Inflammatory macrophage (primary cell): Measurements from ENCODE around the gene WDR27.

Experiments used
- DNase-seq, 2 donors: peaks; one replicate each; pipeline ENCODE4 v3.0.0-alpha.2; 2020 to 2022

WDR27 gene

DNA sequence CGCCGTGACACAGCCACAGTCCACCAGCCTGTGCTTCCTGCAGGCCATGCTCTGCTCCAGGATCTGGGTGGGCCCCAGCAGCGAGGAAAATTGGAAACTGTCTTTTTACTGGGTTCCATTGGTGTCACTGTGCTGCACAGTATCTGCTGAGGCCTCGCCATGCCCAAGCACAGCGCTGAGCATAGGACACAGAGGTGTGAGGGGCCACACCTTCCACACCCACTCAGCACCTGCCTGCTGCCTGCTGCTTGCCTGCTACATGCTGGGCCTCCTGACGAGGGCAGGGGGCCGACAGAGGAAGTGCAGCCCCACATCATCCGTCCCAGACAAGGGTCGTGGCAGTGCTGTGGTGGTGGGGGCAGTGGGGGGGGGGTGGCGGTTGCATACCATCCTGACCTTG lies 275.2 kb downstream of the WDR27 start:
- no peak for DNase-seq

DNA sequence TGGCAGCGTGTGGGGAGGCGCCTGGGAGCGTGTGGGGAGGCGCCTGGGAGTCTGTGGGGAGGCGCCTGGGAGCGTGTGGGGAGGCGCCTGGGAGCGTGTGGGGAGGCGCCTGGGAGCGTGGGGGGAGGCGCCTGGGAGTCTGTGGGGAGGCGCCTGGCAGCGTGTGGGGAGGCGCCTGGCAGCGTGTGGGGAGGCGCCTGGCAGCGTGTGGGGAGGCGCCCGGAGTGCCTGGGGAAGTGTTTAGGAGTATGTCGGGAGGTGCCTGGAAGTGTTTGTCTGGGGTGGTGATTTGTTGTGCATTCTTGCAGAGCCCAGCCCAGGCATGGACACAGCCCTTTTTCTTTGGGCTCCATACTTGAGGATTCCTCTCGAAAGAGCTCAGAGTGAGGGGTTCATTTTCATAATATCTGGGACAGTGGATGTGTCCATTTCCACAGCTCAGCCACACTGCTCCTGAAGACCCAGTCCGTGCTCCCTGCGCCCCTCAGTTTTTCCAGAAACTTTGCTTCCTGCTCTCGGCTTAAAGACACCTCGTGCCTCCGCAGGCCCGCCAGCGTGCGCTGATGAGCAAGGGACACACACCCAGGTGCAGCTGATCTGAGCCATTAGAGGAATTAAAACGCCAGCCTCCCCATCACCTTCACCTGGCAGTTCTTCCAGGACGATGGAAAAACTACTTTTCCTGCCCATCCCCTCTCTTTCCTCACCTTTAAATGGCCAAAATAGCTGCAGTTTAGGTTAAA lies 276.0 kb downstream of the WDR27 start:
- DNase-seq: no peak

DNA sequence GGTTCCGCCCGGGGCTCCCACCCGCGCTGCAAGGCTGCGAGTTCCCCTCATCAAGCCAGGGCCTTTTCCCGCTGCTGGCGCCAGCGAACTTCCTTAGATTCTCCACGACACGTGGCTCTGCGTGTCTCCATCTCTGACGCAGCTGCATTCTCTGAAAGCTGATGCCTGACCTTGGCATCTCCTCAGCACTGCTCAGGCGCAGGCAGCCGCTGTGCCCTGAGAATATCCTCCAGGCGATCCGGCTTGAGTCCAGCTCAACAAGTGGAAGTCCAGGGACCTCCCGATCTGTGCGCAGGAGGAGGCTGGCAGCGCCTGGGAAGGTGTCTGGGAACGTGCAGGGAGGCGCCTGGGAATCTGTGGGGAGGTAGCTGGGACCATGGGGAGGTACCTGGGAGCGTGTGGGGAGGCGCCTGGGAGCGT lies 277.0 kb downstream of the WDR27 start:
- no peak for DNase-seq

DNA sequence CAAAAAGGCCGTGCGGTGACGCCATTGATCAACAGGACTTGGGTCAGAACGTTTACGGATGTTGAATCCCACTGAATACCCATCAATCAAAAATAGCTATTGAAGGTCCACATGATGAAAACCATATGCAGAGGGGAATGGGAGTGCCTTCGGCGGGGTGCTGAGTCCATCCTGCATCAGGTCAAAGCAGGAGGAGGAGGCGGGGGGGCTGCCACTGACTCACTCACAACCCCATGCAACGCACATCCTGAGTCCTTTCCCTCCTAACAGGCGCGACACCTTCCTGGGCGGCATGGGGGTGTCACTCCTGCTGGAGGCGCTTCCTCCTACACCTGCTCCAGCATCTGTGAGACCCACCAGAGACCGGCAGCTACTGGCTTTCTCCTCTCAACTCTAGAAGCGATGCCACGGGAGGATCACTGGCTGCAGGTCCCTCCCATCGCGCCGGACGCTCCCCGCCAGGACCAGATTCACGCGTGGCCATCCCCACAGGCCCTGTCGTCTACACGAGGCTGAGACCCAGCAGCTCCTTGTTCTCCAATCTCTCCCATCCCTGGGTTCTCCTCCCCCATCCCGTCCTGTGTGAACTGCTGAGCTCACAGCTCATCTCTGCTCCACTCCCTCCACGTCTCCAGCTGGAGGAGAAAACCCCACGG lies 277.6 kb downstream of the WDR27 start:
- DNase-seq: no peak

DNA sequence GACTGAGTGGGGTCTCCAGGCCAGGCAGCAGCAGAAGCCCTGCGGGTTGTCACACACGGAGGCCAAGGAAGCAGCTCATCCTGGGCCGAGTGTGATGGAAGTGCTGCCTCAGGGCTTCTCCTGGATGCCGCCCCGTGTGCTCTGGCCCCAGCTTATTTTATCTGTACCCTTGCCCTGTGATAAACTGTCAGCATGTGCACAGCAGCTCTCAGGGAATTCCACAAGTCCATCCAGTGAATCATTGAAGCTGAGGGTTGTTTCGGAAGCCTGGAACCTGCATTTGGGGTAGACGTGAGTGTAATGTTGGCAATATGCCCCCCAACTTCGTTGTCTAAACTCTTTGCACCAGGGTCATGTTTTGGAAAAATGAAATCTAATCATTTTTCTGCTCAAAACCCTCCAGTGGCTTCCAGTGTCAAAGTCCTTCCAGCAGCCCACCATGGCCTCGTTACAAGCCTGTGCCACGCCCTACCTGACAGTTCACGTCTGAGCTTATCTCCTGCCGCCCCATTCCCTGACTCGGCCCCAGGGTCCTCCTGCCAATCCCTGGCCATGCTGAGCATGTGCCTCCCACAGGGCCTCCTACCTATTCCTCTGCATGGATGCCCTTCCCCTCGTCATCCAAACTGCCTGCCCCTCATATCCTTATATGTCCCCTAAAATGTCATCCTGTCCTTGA lies 280.1 kb downstream of the WDR27 start:
- no peak for DNase-seq

DNA sequence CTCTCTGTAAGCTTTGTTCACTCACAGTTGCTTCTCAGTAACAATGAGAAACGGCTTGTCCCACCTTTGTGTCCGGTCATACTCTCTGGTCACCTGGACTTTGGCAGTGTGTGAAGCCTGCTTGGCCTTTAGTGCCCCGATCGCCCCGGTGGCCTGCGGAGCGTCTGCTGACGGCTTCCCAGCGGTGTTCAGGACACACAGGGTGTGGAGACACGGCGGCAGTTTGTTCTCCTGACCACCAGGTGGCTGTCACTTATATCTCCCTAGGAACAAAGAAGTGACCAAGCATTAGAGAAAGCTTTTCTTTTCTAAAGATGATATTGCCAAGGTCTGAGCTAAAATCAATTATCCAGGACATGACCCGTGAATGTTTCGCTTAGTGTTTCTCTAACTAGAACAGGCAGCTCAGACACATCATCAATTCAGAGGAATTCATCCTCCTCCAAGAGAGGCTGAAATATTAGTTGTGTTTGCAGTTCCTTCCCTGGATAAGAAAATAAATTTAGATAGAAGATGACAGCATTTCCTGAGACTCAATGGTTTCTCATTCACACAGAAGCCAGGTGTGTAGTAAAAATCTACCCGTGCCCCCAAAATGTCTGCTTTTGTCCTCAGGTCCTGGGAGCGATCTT lies 280.8 kb downstream of the WDR27 start:
- no peak for DNase-seq

DNA sequence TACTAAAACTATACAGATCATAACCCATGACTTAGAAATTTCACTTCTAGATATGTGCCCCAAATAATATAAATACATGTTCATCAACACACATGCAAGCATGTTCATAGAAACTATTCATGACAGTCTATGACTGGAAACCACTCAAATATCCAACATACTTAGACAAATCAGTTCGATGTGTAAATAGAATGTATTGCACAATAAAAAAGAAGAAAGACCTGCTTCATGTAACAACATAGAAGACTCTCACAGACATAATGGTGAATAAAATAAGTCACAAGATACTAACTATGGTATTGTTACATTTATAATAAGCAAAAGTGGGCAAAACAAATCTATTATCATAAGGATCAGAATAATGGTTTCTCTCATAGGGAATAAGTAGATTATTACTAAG lies 284.7 kb downstream of the WDR27 start:
- DNase-seq: no peak

DNA sequence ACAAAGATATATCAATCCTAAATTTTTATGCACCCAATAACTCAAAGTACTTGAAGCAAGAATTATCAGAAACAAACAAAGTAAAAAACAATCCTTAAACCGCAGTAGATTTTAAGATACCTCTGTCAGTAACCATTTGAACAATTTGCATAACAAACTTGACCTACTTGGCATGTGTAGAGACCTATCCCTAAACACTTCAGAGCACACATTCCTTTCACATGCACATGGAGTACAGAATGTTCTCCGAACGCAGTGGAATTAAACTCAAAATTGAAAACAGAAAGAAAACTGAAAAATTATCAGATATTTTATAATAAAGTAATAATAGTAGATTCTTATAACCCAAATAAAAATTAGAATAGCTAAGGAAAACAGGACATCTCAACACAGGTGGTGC lies 285.6 kb downstream of the WDR27 start:
- DNase-seq: no peak

DNA sequence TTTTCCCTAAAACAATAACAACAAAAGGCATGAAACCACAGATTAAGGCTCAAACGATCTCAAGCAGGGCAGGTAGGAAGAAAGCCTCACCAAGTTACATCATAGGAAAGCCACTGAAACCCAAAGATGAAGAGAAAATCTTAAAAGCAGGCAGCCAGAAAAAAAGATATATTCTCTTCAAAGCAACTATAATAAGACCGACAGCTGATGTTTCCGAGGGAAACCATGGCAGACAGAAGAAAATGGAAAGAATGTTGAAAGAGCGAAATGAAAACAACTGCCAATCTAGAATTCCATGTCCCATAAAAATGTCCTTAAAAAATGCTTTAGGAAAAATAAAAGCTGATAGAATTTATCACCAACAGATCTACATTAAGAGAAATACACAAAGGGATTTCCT lies 286.6 kb downstream of the WDR27 start:
- DNase-seq: no peak

DNA sequence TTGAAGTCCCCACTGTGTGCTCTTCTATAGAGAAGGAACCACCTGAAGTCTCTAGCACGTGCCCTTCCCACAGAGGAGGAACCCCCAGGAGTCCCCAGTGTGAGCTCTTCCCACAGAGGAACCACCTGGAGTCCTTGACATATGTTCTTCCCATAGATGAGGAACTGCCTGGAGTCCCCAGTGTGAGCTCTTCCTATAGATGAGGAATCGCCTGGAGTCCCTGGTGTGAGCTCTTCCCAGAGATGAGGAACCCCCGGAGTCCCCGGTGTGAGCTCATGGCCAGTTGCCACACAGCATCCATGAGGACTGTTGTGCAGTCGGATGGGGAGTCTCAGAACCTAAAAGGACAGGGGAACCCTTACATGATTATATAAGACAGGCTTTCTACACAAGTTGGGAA lies 290.1 kb downstream of the WDR27 start:
- DNase-seq: no peak

DNA sequence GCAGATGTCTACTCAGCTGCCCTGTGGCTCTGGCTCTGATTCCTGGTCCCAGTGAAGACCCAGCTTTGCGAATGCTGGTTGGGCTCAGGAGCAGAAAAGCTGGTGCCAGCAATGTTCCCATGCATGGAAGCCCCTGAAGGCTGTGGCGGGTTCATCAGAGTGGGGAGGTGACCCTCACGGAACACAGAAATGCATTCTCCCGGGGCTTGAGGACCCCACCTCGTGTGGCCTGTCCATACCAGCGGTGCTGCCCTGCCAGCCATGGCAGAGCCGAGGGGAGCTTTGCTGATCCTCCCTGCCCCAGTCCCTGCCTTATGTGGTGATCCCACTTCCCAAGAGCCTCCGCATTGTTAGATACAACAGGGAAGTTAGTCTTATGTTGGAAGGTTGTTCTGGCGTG lies 290.5 kb downstream of the WDR27 start:
- no peak for DNase-seq

DNA sequence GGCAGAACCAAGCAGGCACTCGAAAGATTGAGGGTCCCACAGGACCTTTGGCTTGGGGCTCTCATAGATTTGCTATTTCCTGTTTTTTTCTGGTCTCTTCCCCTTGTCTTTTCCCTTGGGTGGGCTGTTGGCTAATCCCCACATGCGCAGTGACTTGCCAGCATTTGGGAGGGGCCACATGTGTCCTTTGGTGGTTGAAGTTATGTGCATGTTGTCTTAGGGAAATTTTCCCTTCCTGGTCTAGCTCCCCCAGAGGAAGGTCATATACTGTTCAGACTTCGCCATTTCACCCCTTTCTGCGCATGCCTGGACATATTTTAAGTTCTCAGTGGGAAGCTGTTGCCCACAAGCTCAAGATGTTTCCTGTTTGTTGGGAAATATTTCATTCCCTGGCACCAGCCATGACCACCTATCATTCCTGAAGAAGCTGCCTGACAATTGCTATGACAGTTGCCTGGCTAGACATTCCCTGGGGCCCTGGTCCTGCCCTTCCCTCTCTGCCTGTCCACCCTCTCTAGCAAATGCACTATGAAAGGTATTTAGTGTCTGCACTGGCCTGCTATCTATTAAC lies 292.0 kb downstream of the WDR27 start:
- peak; percentile 3 to 33 for DNase-seq

DNA sequence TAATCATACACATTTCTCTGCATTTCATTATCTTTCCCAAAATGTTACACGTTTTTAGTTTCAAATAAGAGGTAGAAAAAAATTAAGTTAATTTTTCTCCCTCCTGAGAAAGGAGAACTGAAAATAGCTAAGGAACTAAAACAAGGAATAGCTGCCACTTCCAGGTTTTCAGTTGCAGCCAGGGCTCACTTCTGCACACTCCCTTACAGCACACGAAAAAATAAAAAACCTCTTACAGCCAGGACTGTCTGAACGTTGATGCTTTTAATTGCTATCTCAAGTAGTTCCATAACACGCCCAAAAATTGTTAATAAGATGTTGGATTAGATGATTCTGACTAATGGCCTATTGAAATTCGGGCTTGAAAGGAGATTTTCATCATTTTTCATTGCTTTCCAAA lies 294.5 kb downstream of the WDR27 start:
- DNase-seq: peak; percentile 12 to 39
